Mammary epithelial cell (primary cell): ENCODE measurements around the gene RGCC.

Source experiments
- EZH2 ChIP-seq: IDR thresholded peaks from 2 replicates; pipeline ENCODE4 v1.6.1; 2012; ENCODE audit warnings: low read length, inconsistent platforms, borderline replicate concordance
- TF ChIP-seq, protein P1 (sequence below), 2 donors: IDR thresholded peaks in 1 of 2; conservative IDR thresholded peaks in 1 of 2; 2 replicates each; pipeline ENCODE4 v1.5.1; 2011 to 2012; ENCODE audit warnings: inconsistent platforms in 2 of 2, low read length in 2 of 2, mild to moderate bottlenecking in 2 of 2, control low read depth in 1 of 2, low read depth in 1 of 2; ENCODE audit not compliant: insufficient read depth in 1 of 2; ENCODE audit errors: extremely low read depth in 1 of 2

DNA sequence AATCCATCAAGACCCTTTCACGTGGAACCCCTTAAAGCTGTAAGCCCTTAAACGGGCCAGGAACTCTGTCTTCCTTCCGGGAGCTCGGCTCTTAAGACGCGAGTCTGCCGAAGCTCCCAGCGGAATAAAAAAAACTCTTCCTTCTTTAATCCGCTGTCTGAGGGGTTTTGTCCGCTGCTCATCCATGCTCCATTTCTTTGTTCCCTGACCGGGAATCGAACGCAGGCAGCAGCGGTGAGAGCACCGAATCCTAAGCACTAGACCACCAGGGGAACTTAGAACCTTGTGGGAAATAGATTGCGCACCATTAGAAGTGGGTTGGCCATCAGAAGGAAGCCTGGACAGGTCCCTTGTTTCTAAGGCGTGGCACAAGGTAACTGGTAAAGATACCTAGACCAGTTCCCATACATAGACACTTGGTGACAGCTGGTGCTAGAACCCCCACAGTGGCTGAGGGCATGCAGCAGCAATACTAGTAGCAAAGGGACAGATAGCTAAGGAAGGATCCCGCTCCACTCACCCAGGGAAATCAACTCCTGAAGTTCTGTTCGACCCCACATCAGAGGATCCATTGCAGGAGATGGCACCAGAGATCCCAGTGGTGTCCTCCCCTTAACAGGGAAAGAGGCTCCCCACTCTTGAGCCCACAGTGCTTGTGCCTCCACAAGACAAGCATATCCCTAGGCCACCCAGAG, 1.5 kb upstream of the RGCC start:
- TF ChIP-seq, protein P1, sequence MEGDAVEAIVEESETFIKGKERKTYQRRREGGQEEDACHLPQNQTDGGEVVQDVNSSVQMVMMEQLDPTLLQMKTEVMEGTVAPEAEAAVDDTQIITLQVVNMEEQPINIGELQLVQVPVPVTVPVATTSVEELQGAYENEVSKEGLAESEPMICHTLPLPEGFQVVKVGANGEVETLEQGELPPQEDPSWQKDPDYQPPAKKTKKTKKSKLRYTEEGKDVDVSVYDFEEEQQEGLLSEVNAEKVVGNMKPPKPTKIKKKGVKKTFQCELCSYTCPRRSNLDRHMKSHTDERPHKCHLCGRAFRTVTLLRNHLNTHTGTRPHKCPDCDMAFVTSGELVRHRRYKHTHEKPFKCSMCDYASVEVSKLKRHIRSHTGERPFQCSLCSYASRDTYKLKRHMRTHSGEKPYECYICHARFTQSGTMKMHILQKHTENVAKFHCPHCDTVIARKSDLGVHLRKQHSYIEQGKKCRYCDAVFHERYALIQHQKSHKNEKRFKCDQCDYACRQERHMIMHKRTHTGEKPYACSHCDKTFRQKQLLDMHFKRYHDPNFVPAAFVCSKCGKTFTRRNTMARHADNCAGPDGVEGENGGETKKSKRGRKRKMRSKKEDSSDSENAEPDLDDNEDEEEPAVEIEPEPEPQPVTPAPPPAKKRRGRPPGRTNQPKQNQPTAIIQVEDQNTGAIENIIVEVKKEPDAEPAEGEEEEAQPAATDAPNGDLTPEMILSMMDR (conservative IDR thresholded peaks at IDR 0.05 in 1 of 2, IDR thresholded peaks at IDR 0.05 in 1 of 2; ENCODE audit: extremely low read depth in 1 of 2, insufficient read depth in 1 of 2, low read depth in 1 of 2, low read length in 2 of 2) = no peak
- TF ChIP-seq EZH2 = no peak
